SJCRH30 (cell line): ENCODE measurements around the gene SLFN12L. TPM values are rescaled to one million over a fixed set of nuclear protein-coding genes. Genes with fewer than 3 reads are reported as not detected.
"Not testable (repeated sequence)": the region's sequence is repeated elsewhere in the genome, so short reads cannot be mapped to it uniquely, and the experiment has no call there.

Experiments used
- DNase-seq, 2 experiments: peaks; one replicate each; pipeline ENCODE4 v3.0.0-alpha.2; 2015 to 2020
- H3K27ac ChIP-seq: fragments of 250-450 bp; sonication (Bioruptor Pico); 2 replicates; pipeline ENCODE4 v1.5.1; 2020; ENCODE audit warnings: mild to moderate bottlenecking, moderate library complexity
- H3K27me3 ChIP-seq: fragments of 250-450 bp; sonication (Bioruptor Pico); 2 replicates; pipeline ENCODE4 v1.5.1; 2020; ENCODE audit warnings: mild to moderate bottlenecking, moderate library complexity
- H3K36me3 ChIP-seq: fragments of 250-450 bp; sonication (Bioruptor Pico); 2 replicates; pipeline ENCODE4 v1.5.1; 2020; ENCODE audit warnings: mild to moderate bottlenecking, moderate library complexity
- H3K4me1 ChIP-seq: fragments of 250-450 bp; sonication (Bioruptor Pico); 2 replicates; pipeline ENCODE4 v1.5.1; 2020; ENCODE audit warnings: mild to moderate bottlenecking, moderate library complexity
- H3K4me3 ChIP-seq: fragments of 250-450 bp; sonication (Bioruptor Pico); 2 replicates; pipeline ENCODE4 v1.5.1; 2020; ENCODE audit warnings: mild to moderate bottlenecking, moderate library complexity
- H3K9me3 ChIP-seq: fragments of 250-450 bp; sonication (Bioruptor Pico); replicated peaks from 2 replicates; pipeline ENCODE4 v1.5.1; 2020; ENCODE audit warnings: mild to moderate bottlenecking, moderate library complexity
- total RNA-seq: library from RNA; depleted of rRNA; stranded (reverse); fragments of >200 nt; shearing (Covaris generic); gene quantifications from 2 replicates; pipeline ENCODE4 v1.2.3, GENCODE V29; 2014

SLFN12L gene
- total RNA-seq, 1 experiment from 2014 or later: not detected

DNA sequence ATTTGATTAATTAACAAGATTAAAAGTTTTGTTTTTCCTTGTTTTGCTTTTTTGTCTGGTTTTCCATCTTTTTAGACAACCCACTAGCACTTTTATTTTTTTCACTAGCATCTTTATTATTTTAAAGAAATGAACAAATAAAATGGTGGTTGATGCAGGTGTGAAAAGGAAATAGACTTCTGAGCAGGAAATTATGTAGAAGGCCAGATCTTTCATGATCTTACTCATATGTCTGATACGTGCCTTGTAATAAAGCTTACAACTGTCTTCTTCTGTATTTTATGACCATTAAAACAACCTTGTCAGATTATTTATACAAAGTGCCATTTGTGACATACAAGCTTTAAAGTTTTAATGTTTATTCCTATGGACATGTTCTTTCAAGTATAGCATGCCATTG lies 6.3 kb downstream of the SLFN12L start:
- Histone ChIP-seq H3K27me3 (no peaks in the 10 kb centered on the region), H3K27ac (no peak overlapping the region), H3K9me3 (no peaks in the 10 kb centered on the region), H3K4me3 (no peak overlapping the region), H3K4me1 (no peaks in the 10 kb centered on the region), H3K36me3 (no peaks in the 10 kb centered on the region)
- no peak for DNase-seq

GRCh38 chr17:35529866-35530265 lies 7.6 kb downstream of the SLFN12L start:
- Histone ChIP-seq H3K27me3 (no peaks in the 10 kb centered on the region), H3K4me1 (no peaks in the 10 kb centered on the region), H3K9me3 (no peaks in the 10 kb centered on the region), H3K4me3 (no peak overlapping the region), H3K27ac (no peak overlapping the region), H3K36me3 (no peaks in the 10 kb centered on the region)
- no peak for DNase-seq

DNA sequence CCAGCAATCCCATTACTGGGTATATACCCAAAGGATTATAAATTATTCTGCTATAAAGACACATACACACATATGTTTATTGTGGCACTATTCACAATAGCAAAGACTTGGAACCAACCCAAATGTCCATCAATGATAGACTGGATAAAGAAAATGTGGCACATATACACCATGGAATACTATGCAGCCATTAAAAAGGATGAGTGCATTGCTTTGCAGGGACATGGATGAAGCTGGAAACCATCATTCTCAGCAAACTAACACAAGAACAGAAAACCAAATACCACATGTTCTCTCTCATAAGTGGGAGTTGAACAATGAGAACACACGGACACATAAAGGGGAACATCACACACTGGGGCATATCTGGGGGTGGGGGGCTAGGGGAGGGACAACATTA lies 8.2 kb downstream of the SLFN12L start:
- not testable (repeated sequence) for H3K36me3 ChIP-seq, H3K9me3 ChIP-seq, H3K27me3 ChIP-seq, H3K27ac ChIP-seq, H3K4me1 ChIP-seq, DNase-seq, H3K4me3 ChIP-seq

GRCh38 chr17:35523296-35523695 lies 14.2 kb downstream of the SLFN12L start:
- no peak for DNase-seq
- no peaks in the 10 kb centered on the region for H3K4me1 ChIP-seq
- H3K4me3 ChIP-seq: no peak overlapping the region
- H3K27me3 ChIP-seq: peaks cover 20% of the 10 kb centered on the region; the same call in 1 of the 2 replicates
- no peak overlapping the region for H3K27ac ChIP-seq
- H3K9me3 ChIP-seq: no peaks in the 10 kb centered on the region
- no peaks in the 10 kb centered on the region for H3K36me3 ChIP-seq

- H3K36me3 ChIP-seq, DNase-seq, H3K4me1 ChIP-seq, H3K4me3 ChIP-seq, H3K27ac ChIP-seq, H3K9me3 ChIP-seq: not testable (repeated sequence)
- peaks cover 20% of the 10 kb centered on the region; the same call in 1 of the 2 replicates for H3K27me3 ChIP-seq
These were observed 15.7 kb downstream of the SLFN12L start for GRCh38 chr17:35521654-35522256.

DNA sequence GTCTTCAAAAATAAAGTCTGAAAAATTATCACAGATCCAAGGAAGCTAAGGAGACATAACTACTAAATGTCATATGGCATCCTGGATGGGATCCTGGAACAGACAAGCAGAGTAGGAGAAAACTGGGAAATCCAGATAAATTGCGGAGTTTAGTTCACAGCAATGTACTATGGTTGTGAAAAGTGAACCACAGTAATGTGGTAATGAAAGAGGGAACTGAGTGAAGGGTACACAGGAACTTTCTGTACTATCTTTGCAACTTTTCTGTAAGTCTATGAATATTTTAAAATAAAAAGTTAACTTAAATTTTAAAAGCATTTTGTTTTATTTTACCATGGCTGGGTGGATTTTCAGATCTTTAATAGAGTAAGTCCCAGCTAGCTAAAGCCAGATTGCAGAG lies 16.3 kb downstream of the SLFN12L start:
- Histone ChIP-seq H3K4me3 (no peak overlapping the region), H3K36me3 (no peaks in the 10 kb centered on the region), H3K4me1 (no peaks in the 10 kb centered on the region), H3K27ac (no peak overlapping the region), H3K27me3 (peaks cover 20% of the 10 kb centered on the region; the same call in 1 of the 2 replicates), H3K9me3 (no peaks in the 10 kb centered on the region)
- DNase-seq: no peak

GRCh38 chr17:35519906-35520442 lies 17.5 kb downstream of the SLFN12L start:
- Histone ChIP-seq H3K36me3 (no peaks in the 10 kb centered on the region), H3K27me3 (peaks cover 20% of the 10 kb centered on the region; the same call in 1 of the 2 replicates), H3K27ac (no peak overlapping the region), H3K9me3 (no peaks in the 10 kb centered on the region), H3K4me3 (no peak overlapping the region), H3K4me1 (no peaks in the 10 kb centered on the region)
- DNase-seq: no peak

GRCh38 chr17:35519439-35519838 lies 18.0 kb downstream of the SLFN12L start:
- Histone ChIP-seq H3K4me3 (no peak overlapping the region), H3K27ac (no peak overlapping the region), H3K4me1 (no peaks in the 10 kb centered on the region), H3K9me3 (no peaks in the 10 kb centered on the region), H3K27me3 (peaks cover 20% of the 10 kb centered on the region; the same call in 1 of the 2 replicates), H3K36me3 (no peaks in the 10 kb centered on the region)
- no peak for DNase-seq

DNA sequence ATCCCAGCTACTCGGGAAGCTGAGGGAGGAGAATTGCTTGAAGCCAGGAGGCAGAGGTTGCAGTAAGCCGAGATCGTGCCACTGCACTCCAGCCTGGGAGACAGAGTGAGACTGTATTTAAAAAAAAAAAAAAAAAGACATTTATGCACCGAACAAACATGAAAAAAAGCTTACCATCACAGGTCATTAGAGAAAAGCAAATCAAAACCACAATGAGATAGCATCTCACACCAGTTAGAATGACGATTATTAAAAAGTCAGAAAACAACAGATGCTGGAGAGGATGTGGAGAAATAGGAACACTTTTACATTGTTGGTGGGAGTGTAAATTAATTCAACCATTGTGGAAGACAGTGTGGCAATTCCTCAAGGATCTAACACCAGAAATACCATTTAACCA lies 19.0 kb downstream of the SLFN12L start:
- H3K27ac ChIP-seq, H3K4me1 ChIP-seq, H3K36me3 ChIP-seq, DNase-seq, H3K4me3 ChIP-seq, H3K9me3 ChIP-seq: not testable (repeated sequence)
- peaks cover 17% of the 10 kb centered on the region; the same call in 1 of the 2 replicates for H3K27me3 ChIP-seq

DNA sequence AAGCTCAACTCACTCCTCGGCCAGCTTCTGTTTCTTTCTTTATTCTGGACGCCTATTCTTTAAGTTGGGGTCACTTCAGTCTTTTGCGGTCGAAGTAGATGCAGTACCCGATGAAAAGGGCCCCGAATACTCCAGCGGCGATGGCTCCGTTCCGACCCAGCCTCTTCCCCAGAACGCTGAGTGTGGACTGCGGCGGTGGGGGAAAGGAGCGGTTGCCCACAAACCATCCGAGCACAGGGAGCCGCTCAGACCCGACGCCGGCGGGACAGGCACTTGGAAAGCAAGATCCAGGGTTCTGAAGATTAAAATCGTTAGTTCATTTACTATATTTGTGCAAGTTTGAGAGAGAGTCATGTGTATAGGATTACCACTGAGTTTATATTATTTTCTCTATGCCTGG lies 22.5 kb downstream of the SLFN12L start:
- 0 out of 2 replicates have a peak, but pooled peaks cover 2% of the 10 kb centered on the region for H3K27me3 ChIP-seq
- H3K4me1 ChIP-seq: no peaks in the 10 kb centered on the region
- H3K4me3 ChIP-seq: no peak overlapping the region
- H3K9me3 ChIP-seq: no peaks in the 10 kb centered on the region
- no peak for DNase-seq
- H3K27ac ChIP-seq: no peak overlapping the region
- H3K36me3 ChIP-seq: no peaks in the 10 kb centered on the region

DNA sequence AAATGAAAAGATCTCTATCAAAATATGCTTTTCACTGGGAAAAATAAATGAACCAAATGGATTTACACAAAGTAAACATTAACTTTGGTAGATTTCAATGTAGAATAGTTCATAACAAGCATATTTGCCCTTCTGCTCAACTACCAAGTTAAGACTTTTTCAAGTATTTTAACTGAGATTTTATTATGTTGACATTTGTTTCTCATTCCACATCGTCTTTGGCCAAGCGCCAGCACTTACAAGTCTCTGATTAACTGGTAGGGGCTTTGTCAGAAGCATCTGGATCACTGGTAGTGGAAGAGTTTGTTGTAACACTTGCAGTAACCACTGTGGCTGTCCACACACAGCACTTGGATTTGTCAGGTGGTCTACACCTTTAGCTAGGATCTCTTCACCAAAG lies 22.9 kb downstream of the SLFN12L start:
- no peak for DNase-seq
- Histone ChIP-seq H3K4me1 (no peaks in the 10 kb centered on the region), H3K9me3 (no peaks in the 10 kb centered on the region), H3K27ac (no peak overlapping the region), H3K36me3 (no peaks in the 10 kb centered on the region), H3K27me3 (no peaks in the 10 kb centered on the region), H3K4me3 (no peak overlapping the region)

DNA sequence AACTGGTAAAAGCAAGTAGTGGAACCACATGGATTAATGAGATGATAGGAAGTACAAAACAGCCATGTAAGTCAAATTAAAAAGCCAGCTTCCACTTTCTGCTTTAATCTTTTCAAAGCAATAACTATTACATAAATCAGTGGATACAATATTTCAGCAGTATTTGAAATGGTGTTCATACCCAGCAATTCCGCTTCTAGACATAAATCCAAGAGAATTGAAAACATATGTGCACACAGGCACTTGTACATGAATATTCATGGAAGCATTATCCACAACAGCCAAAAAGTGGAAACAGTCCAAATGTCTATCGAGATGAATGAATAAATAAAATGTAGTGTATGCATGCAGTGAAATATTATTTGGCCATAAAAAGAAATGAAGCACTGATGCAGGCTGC lies 27.4 kb downstream of the SLFN12L start:
- Histone ChIP-seq H3K27ac (no peak overlapping the region), H3K27me3 (no peaks in the 10 kb centered on the region), H3K9me3 (no peaks in the 10 kb centered on the region), H3K36me3 (no peaks in the 10 kb centered on the region), H3K4me1 (no peaks in the 10 kb centered on the region), H3K4me3 (no peak overlapping the region)
- DNase-seq: no peak

- not testable (repeated sequence) for H3K4me1 ChIP-seq, H3K9me3 ChIP-seq, H3K27ac ChIP-seq, H3K36me3 ChIP-seq, H3K27me3 ChIP-seq, DNase-seq, H3K4me3 ChIP-seq
These were observed 29.8 kb downstream of the SLFN12L start for GRCh38 chr17:35507714-35508113.

- no peak for DNase-seq
- H3K27me3 ChIP-seq: peaks cover 36% of the 10 kb centered on the region
- no peaks in the 10 kb centered on the region for H3K4me1 ChIP-seq
- H3K36me3 ChIP-seq: no peaks in the 10 kb centered on the region
- H3K4me3 ChIP-seq: no peak overlapping the region
- no peaks in the 10 kb centered on the region for H3K9me3 ChIP-seq
- H3K27ac ChIP-seq: no peak overlapping the region
These were observed 37.9 kb downstream of the SLFN12L start for GRCh38 chr17:35499548-35499947.

GRCh38 chr17:35498448-35499178 lies 38.9 kb downstream of the SLFN12L start:
- peaks cover 36% of the 10 kb centered on the region for H3K27me3 ChIP-seq
- no peak overlapping the region for H3K4me3 ChIP-seq
- DNase-seq: no peak
- H3K36me3 ChIP-seq: no peaks in the 10 kb centered on the region
- no peaks in the 10 kb centered on the region for H3K4me1 ChIP-seq
- no peaks in the 10 kb centered on the region for H3K9me3 ChIP-seq
- H3K27ac ChIP-seq: no peak overlapping the region
